ENCODE measurements around the gene AASDH. TPM values are rescaled to one million over a fixed set of nuclear protein-coding genes. Genes with fewer than 3 reads are reported as not detected.

Gene AASDH, protein sequence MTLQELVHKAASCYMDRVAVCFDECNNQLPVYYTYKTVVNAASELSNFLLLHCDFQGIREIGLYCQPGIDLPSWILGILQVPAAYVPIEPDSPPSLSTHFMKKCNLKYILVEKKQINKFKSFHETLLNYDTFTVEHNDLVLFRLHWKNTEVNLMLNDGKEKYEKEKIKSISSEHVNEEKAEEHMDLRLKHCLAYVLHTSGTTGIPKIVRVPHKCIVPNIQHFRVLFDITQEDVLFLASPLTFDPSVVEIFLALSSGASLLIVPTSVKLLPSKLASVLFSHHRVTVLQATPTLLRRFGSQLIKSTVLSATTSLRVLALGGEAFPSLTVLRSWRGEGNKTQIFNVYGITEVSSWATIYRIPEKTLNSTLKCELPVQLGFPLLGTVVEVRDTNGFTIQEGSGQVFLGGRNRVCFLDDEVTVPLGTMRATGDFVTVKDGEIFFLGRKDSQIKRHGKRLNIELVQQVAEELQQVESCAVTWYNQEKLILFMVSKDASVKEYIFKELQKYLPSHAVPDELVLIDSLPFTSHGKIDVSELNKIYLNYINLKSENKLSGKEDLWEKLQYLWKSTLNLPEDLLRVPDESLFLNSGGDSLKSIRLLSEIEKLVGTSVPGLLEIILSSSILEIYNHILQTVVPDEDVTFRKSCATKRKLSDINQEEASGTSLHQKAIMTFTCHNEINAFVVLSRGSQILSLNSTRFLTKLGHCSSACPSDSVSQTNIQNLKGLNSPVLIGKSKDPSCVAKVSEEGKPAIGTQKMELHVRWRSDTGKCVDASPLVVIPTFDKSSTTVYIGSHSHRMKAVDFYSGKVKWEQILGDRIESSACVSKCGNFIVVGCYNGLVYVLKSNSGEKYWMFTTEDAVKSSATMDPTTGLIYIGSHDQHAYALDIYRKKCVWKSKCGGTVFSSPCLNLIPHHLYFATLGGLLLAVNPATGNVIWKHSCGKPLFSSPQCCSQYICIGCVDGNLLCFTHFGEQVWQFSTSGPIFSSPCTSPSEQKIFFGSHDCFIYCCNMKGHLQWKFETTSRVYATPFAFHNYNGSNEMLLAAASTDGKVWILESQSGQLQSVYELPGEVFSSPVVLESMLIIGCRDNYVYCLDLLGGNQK
- 12.6 to 15.6 TPM (median 14.6 TPM) in 3 replicates for total RNA-seq (2021)
- Bru-seq, nascent RNA = percentile 73 among the genes with signal in this experiment
- long read RNA-seq, experiment 1, transcript AASDH-201 (15 exons, 3,590 nt) = major isoform, 32 of 65 reads
- long read RNA-seq, experiment 1, partial matches to known transcripts = 8 of 65 reads
- long read RNA-seq, experiment 1, other reads (novel, unspliced or antisense) = 18 of 65 reads
- long read RNA-seq, experiment 2, partial matches to known transcripts = 11 of 17 reads
- long read RNA-seq, experiment 2, other reads (novel, unspliced or antisense) = 2 of 17 reads
- long read RNA-seq, experiment 3, partial matches to known transcripts = 1 of 7 reads
- long read RNA-seq, experiment 3, other reads (novel, unspliced or antisense) = 5 of 7 reads

DNA sequence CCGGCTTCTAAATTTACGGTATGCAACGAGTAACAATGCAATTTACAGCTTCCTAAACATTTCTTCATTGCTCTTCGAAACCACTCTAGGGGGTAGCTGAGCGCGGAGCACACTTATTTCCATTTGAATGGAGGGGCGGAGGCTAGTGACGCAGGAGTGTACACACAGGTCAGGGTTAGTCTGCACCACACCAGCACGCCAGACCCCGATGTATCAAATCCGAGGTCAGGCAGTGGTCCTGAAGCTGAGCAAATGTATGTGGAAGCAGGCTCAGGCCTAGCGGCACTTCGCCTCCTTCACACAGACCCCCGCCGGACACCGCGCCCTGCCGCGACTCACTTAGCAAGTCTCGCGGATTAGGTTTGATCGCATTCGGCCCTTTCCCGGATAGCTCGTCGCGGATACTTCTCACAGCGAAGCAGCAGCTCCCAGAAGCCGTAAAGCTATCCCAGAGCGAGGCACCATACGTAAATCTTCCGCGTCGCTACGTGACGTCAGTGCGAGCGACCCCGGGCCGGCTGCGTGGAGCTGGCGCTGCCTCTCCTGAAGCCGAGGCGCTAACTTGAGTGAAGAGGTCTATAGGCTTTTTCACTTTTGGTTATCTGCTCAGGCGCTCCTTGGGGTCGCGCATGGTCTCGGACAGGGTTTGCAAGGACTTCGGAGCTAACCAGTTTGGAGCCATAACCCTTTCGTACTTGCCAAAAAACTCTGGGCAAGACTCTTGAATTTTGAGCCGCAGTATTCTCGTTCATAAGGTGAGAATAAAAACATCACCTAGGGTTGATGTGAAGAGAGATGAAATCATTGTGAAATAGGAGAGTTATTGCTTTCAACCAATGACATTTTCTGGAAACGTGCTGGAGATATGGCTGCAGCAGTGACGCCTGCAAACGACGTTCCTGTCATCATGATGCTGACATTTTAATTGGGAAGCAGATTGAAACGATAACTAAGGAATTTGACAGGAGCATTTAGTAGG is at the start of gene AASDH:
TSS of gene AASDH (minus strand) at position 469 of the 979 bp plus-strand sequence. CDS start 3,192 bp downstream, outside the sequence.
- no peaks in the 10 kb centered on the region for H3K36me3 Mint-ChIP-seq
- no peaks in the 10 kb centered on the region; the same call in 1 of the 2 replicates for H3K27me3 Mint-ChIP-seq (ENCODE audit: low read depth)
- no peaks in the 10 kb centered on the region for H3K9me3 Mint-ChIP-seq
- ChIA-PET CTCF (interaction anchor here (0.6 to 1.8 kb wide), 9 partner anchors 16 to 439 kb away, joined by 3 to 11 read pairs (median 3); partner anchors contain the start of genes CEP135, PAICS and PPAT), POLR2A (interaction anchor here (0.5 to 2.2 kb wide), 16 partner anchors 9 to 590 kb away, joined by 3 to 87 read pairs (median 5); partner anchors contain the start of genes CEP135, NOA1, PAICS and PPAT)
- H3K4me1 Mint-ChIP-seq = peaks cover 25% of the 10 kb centered on the region
- DNase-seq (ENCODE audit: low spot score) = peak; percentile 96
- peak; percentile 91 for ATAC-seq
- peak within 1 kb of the TSS; percentile 100 for H3K27ac Mint-ChIP-seq
- peak within 1 kb of the TSS; percentile 88 for H3K4me3 Mint-ChIP-seq
- TF ChIP-seq ZNF317 (CRISPR knock-in tag; IDR thresholded peaks at IDR 0.05; ENCODE audit: borderline replicate concordance, low read depth) (no peak), FOXP1 (CRISPR knock-in tag; IDR thresholded peaks at IDR 0.05; ENCODE audit: borderline replicate concordance) (peak; percentile 78; the same call in 1 of the 2 replicates), MXD4 (CRISPR knock-in tag; IDR thresholded peaks at IDR 0.05; ENCODE audit: borderline replicate concordance) (no peak), OVOL2 (CRISPR knock-in tag; IDR thresholded peaks at IDR 0.05; ENCODE audit: borderline replicate concordance) (no peak), GRHL2 (CRISPR knock-in tag; IDR thresholded peaks at IDR 0.05; ENCODE audit: insufficient replicate concordance, severe bottlenecking) (no peak), ELF4 (CRISPR knock-in tag; IDR thresholded peaks at IDR 0.05; ENCODE audit: low read depth) (no peak), MYBL2 (CRISPR knock-in tag; IDR thresholded peaks at IDR 0.05) (no peak), HMGA2 (CRISPR knock-in tag; IDR thresholded peaks at IDR 0.05) (no peak; the same call in 1 of the 2 replicates), PRRX2 (CRISPR knock-in tag; IDR thresholded peaks at IDR 0.05) (no peak), RELA (CRISPR knock-in tag; IDR thresholded peaks at IDR 0.05; ENCODE audit: borderline replicate concordance) (no peak), ETV6 (CRISPR knock-in tag; IDR thresholded peaks at IDR 0.05) (peak; percentile 94), SMAD3 (CRISPR knock-in tag; IDR thresholded peaks at IDR 0.05; ENCODE audit: borderline replicate concordance) (peak; percentile 51; the same call in 1 of the 2 replicates), ZNF219 (CRISPR knock-in tag; IDR thresholded peaks at IDR 0.05; ENCODE audit: borderline replicate concordance) (no peak), TP53 (CRISPR knock-in tag; IDR thresholded peaks at IDR 0.05) (no peak), ZBTB21 (CRISPR knock-in tag; IDR thresholded peaks at IDR 0.05; ENCODE audit: borderline replicate concordance) (no peak), FOXK1 (CRISPR knock-in tag; IDR thresholded peaks at IDR 0.05) (peak; percentile 93)
- TF ChIP-seq, protein P1, sequence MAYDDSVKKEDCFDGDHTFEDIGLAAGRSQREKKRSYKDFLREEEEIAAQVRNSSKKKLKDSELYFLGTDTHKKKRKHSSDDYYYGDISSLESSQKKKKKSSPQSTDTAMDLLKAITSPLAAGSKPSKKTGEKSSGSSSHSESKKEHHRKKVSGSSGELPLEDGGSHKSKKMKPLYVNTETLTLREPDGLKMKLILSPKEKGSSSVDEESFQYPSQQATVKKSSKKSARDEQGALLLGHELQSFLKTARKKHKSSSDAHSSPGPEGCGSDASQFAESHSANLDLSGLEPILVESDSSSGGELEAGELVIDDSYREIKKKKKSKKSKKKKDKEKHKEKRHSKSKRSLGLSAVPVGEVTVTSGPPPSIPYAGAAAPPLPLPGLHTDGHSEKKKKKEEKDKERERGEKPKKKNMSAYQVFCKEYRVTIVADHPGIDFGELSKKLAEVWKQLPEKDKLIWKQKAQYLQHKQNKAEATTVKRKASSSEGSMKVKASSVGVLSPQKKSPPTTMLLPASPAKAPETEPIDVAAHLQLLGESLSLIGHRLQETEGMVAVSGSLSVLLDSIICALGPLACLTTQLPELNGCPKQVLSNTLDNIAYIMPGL (CRISPR knock-in tag; IDR thresholded peaks at IDR 0.05) = peak; percentile 40; the same call in 1 of the 2 replicates
- TF ChIP-seq, protein P2, sequence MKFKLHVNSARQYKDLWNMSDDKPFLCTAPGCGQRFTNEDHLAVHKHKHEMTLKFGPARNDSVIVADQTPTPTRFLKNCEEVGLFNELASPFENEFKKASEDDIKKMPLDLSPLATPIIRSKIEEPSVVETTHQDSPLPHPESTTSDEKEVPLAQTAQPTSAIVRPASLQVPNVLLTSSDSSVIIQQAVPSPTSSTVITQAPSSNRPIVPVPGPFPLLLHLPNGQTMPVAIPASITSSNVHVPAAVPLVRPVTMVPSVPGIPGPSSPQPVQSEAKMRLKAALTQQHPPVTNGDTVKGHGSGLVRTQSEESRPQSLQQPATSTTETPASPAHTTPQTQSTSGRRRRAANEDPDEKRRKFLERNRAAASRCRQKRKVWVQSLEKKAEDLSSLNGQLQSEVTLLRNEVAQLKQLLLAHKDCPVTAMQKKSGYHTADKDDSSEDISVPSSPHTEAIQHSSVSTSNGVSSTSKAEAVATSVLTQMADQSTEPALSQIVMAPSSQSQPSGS (CRISPR knock-in tag; IDR thresholded peaks at IDR 0.05; ENCODE audit: borderline replicate concordance, low read depth) = no peak
- TF ChIP-seq, protein P3, sequence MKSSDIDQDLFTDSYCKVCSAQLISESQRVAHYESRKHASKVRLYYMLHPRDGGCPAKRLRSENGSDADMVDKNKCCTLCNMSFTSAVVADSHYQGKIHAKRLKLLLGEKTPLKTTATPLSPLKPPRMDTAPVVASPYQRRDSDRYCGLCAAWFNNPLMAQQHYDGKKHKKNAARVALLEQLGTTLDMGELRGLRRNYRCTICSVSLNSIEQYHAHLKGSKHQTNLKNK (CRISPR knock-in tag; IDR thresholded peaks at IDR 0.05) = 0 out of 2 replicates have a peak, but pooled peaks have one; percentile 42
- TF ChIP-seq, protein P4, sequence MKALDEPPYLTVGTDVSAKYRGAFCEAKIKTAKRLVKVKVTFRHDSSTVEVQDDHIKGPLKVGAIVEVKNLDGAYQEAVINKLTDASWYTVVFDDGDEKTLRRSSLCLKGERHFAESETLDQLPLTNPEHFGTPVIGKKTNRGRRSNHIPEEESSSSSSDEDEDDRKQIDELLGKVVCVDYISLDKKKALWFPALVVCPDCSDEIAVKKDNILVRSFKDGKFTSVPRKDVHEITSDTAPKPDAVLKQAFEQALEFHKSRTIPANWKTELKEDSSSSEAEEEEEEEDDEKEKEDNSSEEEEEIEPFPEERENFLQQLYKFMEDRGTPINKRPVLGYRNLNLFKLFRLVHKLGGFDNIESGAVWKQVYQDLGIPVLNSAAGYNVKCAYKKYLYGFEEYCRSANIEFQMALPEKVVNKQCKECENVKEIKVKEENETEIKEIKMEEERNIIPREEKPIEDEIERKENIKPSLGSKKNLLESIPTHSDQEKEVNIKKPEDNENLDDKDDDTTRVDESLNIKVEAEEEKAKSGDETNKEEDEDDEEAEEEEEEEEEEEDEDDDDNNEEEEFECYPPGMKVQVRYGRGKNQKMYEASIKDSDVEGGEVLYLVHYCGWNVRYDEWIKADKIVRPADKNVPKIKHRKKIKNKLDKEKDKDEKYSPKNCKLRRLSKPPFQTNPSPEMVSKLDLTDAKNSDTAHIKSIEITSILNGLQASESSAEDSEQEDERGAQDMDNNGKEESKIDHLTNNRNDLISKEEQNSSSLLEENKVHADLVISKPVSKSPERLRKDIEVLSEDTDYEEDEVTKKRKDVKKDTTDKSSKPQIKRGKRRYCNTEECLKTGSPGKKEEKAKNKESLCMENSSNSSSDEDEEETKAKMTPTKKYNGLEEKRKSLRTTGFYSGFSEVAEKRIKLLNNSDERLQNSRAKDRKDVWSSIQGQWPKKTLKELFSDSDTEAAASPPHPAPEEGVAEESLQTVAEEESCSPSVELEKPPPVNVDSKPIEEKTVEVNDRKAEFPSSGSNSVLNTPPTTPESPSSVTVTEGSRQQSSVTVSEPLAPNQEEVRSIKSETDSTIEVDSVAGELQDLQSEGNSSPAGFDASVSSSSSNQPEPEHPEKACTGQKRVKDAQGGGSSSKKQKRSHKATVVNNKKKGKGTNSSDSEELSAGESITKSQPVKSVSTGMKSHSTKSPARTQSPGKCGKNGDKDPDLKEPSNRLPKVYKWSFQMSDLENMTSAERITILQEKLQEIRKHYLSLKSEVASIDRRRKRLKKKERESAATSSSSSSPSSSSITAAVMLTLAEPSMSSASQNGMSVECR (CRISPR knock-in tag; IDR thresholded peaks at IDR 0.05; ENCODE audit: borderline replicate concordance) = peak; percentile 56; the same call in 1 of the 2 replicates
- TF ChIP-seq, protein P5, sequence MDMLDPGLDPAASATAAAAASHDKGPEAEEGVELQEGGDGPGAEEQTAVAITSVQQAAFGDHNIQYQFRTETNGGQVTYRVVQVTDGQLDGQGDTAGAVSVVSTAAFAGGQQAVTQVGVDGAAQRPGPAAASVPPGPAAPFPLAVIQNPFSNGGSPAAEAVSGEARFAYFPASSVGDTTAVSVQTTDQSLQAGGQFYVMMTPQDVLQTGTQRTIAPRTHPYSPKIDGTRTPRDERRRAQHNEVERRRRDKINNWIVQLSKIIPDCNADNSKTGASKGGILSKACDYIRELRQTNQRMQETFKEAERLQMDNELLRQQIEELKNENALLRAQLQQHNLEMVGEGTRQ (CRISPR knock-in tag; IDR thresholded peaks at IDR 0.05) = no peak
